Mesendoderm (in vitro differentiated cells): Measurements from ENCODE around the gene PSMG1.

ENCODE experiments used
- DNase-seq: peaks from one replicate; pipeline ENCODE4 v3.0.0; 2013
- H2AK5ac ChIP-seq: 2 replicates; pipeline ENCODE4 v1.6.1; 2013; ENCODE audit warnings: low read length, inconsistent platforms
- H2BK120ac ChIP-seq: 2 replicates; pipeline ENCODE4 v1.6.1; 2013; ENCODE audit warnings: low read depth, mild to moderate bottlenecking, low read length, moderate library complexity, mixed read lengths
- H2BK15ac ChIP-seq: replicated peaks from 2 replicates; pipeline ENCODE4 v1.6.1; 2013; ENCODE audit warnings: low read depth, mild to moderate bottlenecking, moderate library complexity
- H2BK5ac ChIP-seq: 2 replicates; pipeline ENCODE4 v1.6.1; 2013; ENCODE audit warnings: low read length, inconsistent platforms
- H3K18ac ChIP-seq: 2 replicates; pipeline ENCODE4 v1.6.1; 2013; ENCODE audit warnings: mild to moderate bottlenecking, low read length, mixed read lengths
- H3K23ac ChIP-seq: one replicate; pipeline ENCODE4 v1.6.1; 2013; ENCODE audit warnings: low read length
- H3K27ac ChIP-seq: 2 replicates; pipeline ENCODE4 v1.5.1; 2013; ENCODE audit warnings: low read depth, mild to moderate bottlenecking, inconsistent platforms, low read length, moderate library complexity
- H3K27me3 ChIP-seq: 2 replicates; pipeline ENCODE4 v1.6.1; 2013; ENCODE audit warnings: low read length, control low read depth, mild to moderate bottlenecking, inconsistent platforms; ENCODE audit not compliant: insufficient read depth, poor library complexity
- H3K36me3 ChIP-seq: 2 replicates; pipeline ENCODE4 v1.6.1; 2013; ENCODE audit warnings: low read length, inconsistent platforms; ENCODE audit not compliant: control insufficient read depth, insufficient read depth
- H3K4ac ChIP-seq: one replicate; pipeline ENCODE4 v1.6.1; 2013; ENCODE audit warnings: low read depth, mild to moderate bottlenecking, low read length, moderate library complexity
- H3K4me1 ChIP-seq: 2 replicates; pipeline ENCODE4 v1.6.1; 2013; ENCODE audit warnings: low read depth, low read length, inconsistent platforms; ENCODE audit not compliant: control insufficient read depth
- H3K4me2 ChIP-seq: 2 replicates; pipeline ENCODE4 v1.6.1; 2013; ENCODE audit warnings: low read length
- H3K4me3 ChIP-seq: 2 replicates; pipeline ENCODE4 v1.5.1; 2013; ENCODE audit warnings: mild to moderate bottlenecking, low read length
- H3K56ac ChIP-seq: one replicate; pipeline ENCODE4 v1.6.1; 2013; ENCODE audit warnings: low read length
- H3K79me1 ChIP-seq: 2 replicates; pipeline ENCODE4 v1.6.1; 2013; ENCODE audit warnings: low read length, inconsistent platforms
- H3K79me2 ChIP-seq: 2 replicates; pipeline ENCODE4 v1.6.1; 2013; ENCODE audit warnings: mild to moderate bottlenecking, low read length; ENCODE audit not compliant: control insufficient read depth, insufficient read depth
- H3K9ac ChIP-seq: 2 replicates; pipeline ENCODE4 v1.6.1; 2013; ENCODE audit warnings: low read length, inconsistent platforms
- H4K5ac ChIP-seq: one replicate; pipeline ENCODE4 v1.6.1; 2013; ENCODE audit warnings: low read length
- H4K8ac ChIP-seq: one replicate; pipeline ENCODE4 v1.6.1; 2013; ENCODE audit warnings: low read depth, mild to moderate bottlenecking, control low read depth, low read length, moderate library complexity
- WGBS: extraction: QIAGEN DNeasy Blood & Tissue Kit; methylation state at CpG from one replicate; pipeline ENCODE4 v1.1.7; 2013; ENCODE audit warnings: low lambda C conversion rate, missing lambda C conversion rate; ENCODE audit not compliant: insufficient coverage; ENCODE audit errors: extremely low coverage; 5-methylcytosine and 5-hydroxymethylcytosine counted together

PSMG1 gene

DNA sequence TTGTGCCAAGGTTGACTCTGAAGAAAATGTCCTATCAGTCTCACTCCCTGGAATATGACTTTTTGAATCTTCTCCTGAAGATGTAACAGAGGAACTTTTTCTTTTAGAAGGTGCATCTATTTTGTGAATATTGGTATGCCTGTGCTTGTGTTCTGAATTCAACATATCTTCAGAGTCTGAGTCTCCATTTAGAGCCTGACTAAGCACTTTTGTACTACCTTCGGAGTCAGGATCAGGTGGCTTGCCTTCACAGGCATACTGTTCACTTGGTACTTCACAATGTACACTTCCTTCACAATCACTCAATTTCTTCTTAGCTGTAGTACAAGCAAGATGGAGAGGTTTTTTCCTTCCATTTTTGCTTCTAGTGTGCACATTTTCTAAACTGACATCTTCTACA, 13.6 kb upstream of the PSMG1 start:
- H3K23ac ChIP-seq, result no peak overlapping the region
- H3K79me1 ChIP-seq, result no peaks in the 10 kb centered on the region
- no peak overlapping the region for H3K9ac ChIP-seq
- WGBS, result no CpG with 5 or more reads among the region's 1 CpG
- H3K4me3 ChIP-seq, result no peak overlapping the region
- no peak overlapping the region for H3K18ac ChIP-seq
- no peak overlapping the region for H2BK120ac ChIP-seq
- no peak overlapping the region for H3K4me2 ChIP-seq
- H4K5ac ChIP-seq, result no peak overlapping the region
- H3K27me3 ChIP-seq, result no peaks in the 10 kb centered on the region
- H2BK15ac ChIP-seq, result no peak overlapping the region
- H3K79me2 ChIP-seq, result no peaks in the 10 kb centered on the region
- no peak for DNase-seq
- no peak overlapping the region for H2AK5ac ChIP-seq
- H3K56ac ChIP-seq, result no peak overlapping the region
- no peak overlapping the region for H4K8ac ChIP-seq
- no peaks in the 10 kb centered on the region for H3K4me1 ChIP-seq
- H3K36me3 ChIP-seq, result peaks cover 3% of the 10 kb centered on the region
- no peak overlapping the region for H3K27ac ChIP-seq
- H2BK5ac ChIP-seq, result no peak overlapping the region
- no peak overlapping the region for H3K4ac ChIP-seq

DNA sequence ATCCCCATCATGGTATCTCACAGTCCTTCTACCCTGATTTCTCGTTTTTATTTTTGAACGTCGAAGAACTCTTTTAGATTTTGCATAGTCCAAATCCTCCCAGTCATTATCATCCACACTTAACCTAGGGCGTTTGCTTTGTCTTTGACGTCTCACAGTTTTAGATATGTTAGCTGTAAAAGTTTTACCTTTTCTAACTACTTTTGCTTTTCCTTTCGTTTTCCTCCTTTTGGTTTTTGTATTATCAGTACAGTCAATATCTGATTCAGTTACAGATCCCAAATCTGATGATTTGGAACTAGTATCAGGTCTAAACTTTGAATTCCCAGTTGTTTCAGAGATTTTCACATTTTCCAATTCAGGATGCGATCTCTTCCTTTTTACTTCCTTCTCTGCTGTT, 13.1 kb upstream of the PSMG1 start:
- Histone ChIP-seq H2BK15ac (no peak overlapping the region), H3K27ac (no peak overlapping the region), H3K27me3 (no peaks in the 10 kb centered on the region), H3K4me3 (no peak overlapping the region), H2BK120ac (no peak overlapping the region), H3K4me2 (no peak overlapping the region), H3K36me3 (peaks cover 3% of the 10 kb centered on the region), H3K79me1 (no peaks in the 10 kb centered on the region), H3K23ac (no peak overlapping the region), H2AK5ac (no peak overlapping the region), H3K56ac (no peak overlapping the region), H4K8ac (no peak overlapping the region), H3K79me2 (no peaks in the 10 kb centered on the region), H3K4me1 (no peaks in the 10 kb centered on the region), H4K5ac (no peak overlapping the region), H2BK5ac (no peak overlapping the region), H3K9ac (no peak overlapping the region), H3K18ac (no peak overlapping the region), H3K4ac (no peak overlapping the region)
- WGBS, result no CpG with 5 or more reads among the region's 7 CpGs
- DNase-seq, result no peak

- Histone ChIP-seq H3K4me3 (no peak overlapping the region), H2BK15ac (no peak overlapping the region), H3K18ac (no peak overlapping the region), H4K5ac (no peak overlapping the region), H3K79me1 (no peaks in the 10 kb centered on the region), H2AK5ac (no peak overlapping the region), H3K56ac (no peak overlapping the region), H3K23ac (no peak overlapping the region), H3K4me2 (no peak overlapping the region), H3K36me3 (peaks cover 2% of the 10 kb centered on the region), H3K27me3 (no peaks in the 10 kb centered on the region), H2BK120ac (no peak overlapping the region), H3K4ac (no peak overlapping the region), H3K79me2 (no peaks in the 10 kb centered on the region), H2BK5ac (no peak overlapping the region), H3K4me1 (no peaks in the 10 kb centered on the region), H3K27ac (no peak overlapping the region), H4K8ac (no peak overlapping the region), H3K9ac (no peak overlapping the region)
- DNase-seq, result no peak
- no CpG with 5 or more reads among the region's 1 CpG for WGBS
These were observed 10.1 kb upstream of the PSMG1 start for GRCh38 chr21:39193380-39193779.

DNA sequence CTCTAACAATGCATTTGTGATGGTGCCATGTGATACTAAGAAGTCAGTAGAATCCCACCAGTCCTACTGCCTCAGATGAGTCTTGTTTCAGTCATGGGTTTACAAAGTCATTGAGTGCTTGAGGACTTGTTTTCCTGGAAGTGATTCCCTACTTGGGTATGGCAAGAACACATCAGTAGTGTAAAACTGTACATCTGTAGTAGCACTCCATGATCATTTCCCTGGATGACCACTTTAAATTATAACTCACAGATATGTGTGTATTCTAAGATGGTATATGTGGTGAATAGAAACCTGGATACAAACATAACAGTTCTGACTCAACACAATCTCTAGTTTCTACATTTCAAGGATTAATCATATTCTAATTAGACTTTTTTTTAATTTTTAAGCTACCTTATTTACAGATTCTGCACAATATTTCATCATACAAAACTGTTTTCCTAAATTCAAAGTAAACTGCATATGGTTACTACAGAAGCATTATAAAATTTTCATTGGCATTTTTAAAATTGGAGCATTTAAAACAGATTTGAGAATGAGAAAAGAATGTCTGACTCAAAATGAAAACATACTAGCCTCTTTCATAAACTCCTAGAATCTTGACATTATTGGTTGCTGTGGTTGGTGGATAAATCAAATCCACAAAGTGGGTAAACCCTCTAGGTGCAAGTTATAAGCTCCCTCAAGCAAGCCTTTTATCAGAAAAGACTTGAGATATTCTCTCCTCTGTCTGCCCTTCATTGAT, 6.8 kb upstream of the PSMG1 start:
- H2BK120ac ChIP-seq, result no peak overlapping the region
- no peaks in the 10 kb centered on the region for H3K79me2 ChIP-seq
- no peak overlapping the region for H4K8ac ChIP-seq
- H3K36me3 ChIP-seq, result no peaks in the 10 kb centered on the region
- no peak overlapping the region for H2BK15ac ChIP-seq
- no peak overlapping the region for H2AK5ac ChIP-seq
- no peak overlapping the region for H3K9ac ChIP-seq
- no peak for DNase-seq
- no peak overlapping the region for H3K18ac ChIP-seq
- no peaks in the 10 kb centered on the region for H3K27me3 ChIP-seq
- no peak overlapping the region for H3K56ac ChIP-seq
- no peak overlapping the region for H3K27ac ChIP-seq
- H3K4me2 ChIP-seq, result no peak overlapping the region
- no peak overlapping the region for H4K5ac ChIP-seq
- H3K4me3 ChIP-seq, result no peak overlapping the region
- no peak overlapping the region for H3K4ac ChIP-seq
- no peaks in the 10 kb centered on the region for H3K4me1 ChIP-seq
- no peaks in the 10 kb centered on the region for H3K79me1 ChIP-seq
- no peak overlapping the region for H2BK5ac ChIP-seq
- H3K23ac ChIP-seq, result no peak overlapping the region

- Histone ChIP-seq H3K18ac (no peak overlapping the region), H3K79me2 (no peaks in the 10 kb centered on the region), H2AK5ac (no peak overlapping the region), H4K8ac (no peak overlapping the region), H2BK5ac (no peak overlapping the region), H3K4me2 (no peak overlapping the region), H2BK120ac (no peak overlapping the region), H2BK15ac (no peak overlapping the region), H3K4me3 (no peak overlapping the region), H3K27ac (no peak overlapping the region), H3K36me3 (no peaks in the 10 kb centered on the region), H3K79me1 (no peaks in the 10 kb centered on the region), H3K23ac (no peak overlapping the region), H3K56ac (no peak overlapping the region), H3K4ac (no peak overlapping the region), H3K27me3 (no peaks in the 10 kb centered on the region), H3K4me1 (no peaks in the 10 kb centered on the region), H3K9ac (no peak overlapping the region), H4K5ac (no peak overlapping the region)
- no CpG with 5 or more reads among the region's 2 CpGs for whole genome bisulfite sequencing
- DNase-seq, result no peak
These were observed 5.4 kb upstream of the PSMG1 start for GRCh38 chr21:39188521-39189139.

DNA sequence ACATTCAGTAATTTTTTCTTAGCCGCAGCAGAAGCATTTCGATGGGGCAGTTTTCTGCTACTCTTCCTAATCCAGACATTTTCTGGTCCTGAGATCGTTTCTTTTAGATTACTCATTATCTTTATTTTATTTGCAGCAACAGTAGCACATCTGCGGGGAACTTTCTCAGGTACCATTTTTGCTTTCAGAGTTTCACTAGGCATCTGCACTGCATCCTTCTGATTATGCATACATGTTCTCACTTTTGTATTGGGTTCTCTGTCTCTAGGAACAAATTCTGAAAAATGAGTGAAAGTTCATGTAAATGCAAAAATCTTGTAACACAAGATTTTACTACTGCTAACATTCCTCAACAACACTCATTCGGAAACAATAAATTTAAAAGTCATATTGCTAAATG, 3.9 kb upstream of the PSMG1 start:
- WGBS, result no CpG with 5 or more reads among the region's 5 CpGs
- Histone ChIP-seq H2BK5ac (no peak overlapping the region), H3K9ac (no peak overlapping the region), H3K4ac (no peak overlapping the region), H3K56ac (no peak overlapping the region), H3K79me2 (peaks cover 5% of the 10 kb centered on the region), H3K4me2 (no peak overlapping the region), H3K4me3 (no peak overlapping the region), H4K5ac (no peak overlapping the region), H3K27me3 (no peaks in the 10 kb centered on the region), H3K27ac (no peak overlapping the region), H2BK120ac (no peak overlapping the region), H4K8ac (no peak overlapping the region), H3K4me1 (peaks cover 1% of the 10 kb centered on the region), H2BK15ac (no peak overlapping the region), H3K79me1 (peaks cover 5% of the 10 kb centered on the region), H3K36me3 (no peaks in the 10 kb centered on the region), H2AK5ac (no peak overlapping the region), H3K23ac (no peak overlapping the region), H3K18ac (no peak overlapping the region)
- DNase-seq, result no peak
